ENCODE data around the gene KLHDC10. TPM values are rescaled to one million over a fixed set of nuclear protein-coding genes. Genes with fewer than 3 reads are reported as not detected.

The KLHDC10 gene
- total RNA-seq, 2 donors from 2014 or later: 18.7 to 34.7 TPM

DNA sequence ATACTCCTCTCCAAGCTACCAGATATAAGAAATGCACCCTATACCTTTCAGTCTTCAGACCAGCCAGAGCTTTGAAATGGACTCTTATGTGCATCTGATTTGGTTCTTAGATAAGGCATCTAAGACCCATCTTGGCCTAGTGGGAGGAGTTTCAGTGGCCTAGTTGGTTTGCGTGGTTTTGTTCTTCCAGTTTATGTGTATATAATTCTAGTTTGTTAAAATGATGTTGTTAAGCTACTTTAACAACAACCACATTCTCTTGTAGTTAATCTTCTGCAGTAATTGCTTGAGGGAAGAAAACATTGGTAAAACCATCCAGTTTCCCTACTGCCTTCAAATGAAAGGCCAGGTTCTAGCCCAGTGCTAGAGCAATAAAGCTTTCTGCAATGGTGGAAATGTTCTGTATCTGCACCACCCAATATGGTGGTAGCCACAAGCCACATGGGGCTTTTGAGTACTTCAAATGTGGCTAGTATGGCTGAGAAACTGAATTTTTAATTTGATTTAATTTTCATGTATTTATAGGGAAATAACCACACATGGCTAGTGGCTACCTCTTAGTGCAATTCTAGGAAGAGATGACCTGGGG lies 66.3 kb downstream of the KLHDC10 start:
- Histone ChIP-seq H3K9me3 (no peaks in the 10 kb centered on the region), H3K27me3 (replicated peaks; ENCODE audit: insufficient read depth) (no peaks in the 10 kb centered on the region), H3K4me3 (no peak overlapping the region), H3K27ac (no peak overlapping the region), H3K36me3 (no peaks in the 10 kb centered on the region), H3K4me1 (replicated peaks) (no peaks in the 10 kb centered on the region)
- WGBS: 90% methylated on average over 1 of the region's 1 CpG
- TF ChIP-seq POLR2A (IDR thresholded peaks at IDR 0.05) (no peak), POLR2AphosphoS5 (IDR thresholded peaks at IDR 0.05) (no peak)
- TF ChIP-seq, protein P1, sequence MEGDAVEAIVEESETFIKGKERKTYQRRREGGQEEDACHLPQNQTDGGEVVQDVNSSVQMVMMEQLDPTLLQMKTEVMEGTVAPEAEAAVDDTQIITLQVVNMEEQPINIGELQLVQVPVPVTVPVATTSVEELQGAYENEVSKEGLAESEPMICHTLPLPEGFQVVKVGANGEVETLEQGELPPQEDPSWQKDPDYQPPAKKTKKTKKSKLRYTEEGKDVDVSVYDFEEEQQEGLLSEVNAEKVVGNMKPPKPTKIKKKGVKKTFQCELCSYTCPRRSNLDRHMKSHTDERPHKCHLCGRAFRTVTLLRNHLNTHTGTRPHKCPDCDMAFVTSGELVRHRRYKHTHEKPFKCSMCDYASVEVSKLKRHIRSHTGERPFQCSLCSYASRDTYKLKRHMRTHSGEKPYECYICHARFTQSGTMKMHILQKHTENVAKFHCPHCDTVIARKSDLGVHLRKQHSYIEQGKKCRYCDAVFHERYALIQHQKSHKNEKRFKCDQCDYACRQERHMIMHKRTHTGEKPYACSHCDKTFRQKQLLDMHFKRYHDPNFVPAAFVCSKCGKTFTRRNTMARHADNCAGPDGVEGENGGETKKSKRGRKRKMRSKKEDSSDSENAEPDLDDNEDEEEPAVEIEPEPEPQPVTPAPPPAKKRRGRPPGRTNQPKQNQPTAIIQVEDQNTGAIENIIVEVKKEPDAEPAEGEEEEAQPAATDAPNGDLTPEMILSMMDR (IDR thresholded peaks at IDR 0.05): no peak
- DNase-seq (ENCODE audit: low spot score): no peak
- intact Hi-C loops (cut with DNase I): no loop called here

DNA sequence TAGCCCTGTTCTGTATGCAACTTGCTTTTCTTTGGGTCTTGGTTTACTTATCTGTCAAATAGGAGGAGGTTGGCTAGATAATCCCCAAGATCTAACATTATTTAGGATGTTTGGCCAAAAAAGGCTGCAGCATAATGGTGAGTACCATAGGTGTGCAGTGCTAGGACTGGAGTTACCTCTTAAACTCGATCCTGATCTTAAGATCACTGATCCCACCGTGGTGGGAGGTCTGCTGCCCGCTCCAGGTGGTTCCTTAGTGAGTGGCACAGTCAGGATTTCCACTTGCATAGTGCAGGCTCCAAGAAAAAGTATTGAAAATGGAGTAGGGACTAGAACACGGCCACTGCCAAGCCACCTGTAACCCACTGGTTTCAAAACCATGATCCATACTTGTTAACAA lies 66.9 kb downstream of the KLHDC10 start:
- intact Hi-C loops (cut with DNase I): no loop called here
- TF ChIP-seq, protein P1 (IDR thresholded peaks at IDR 0.05): no peak
- no peak for TF ChIP-seq POLR2AphosphoS5 (IDR thresholded peaks at IDR 0.05)
- DNase-seq (ENCODE audit: low spot score): no peak
- Histone ChIP-seq H3K4me1 (replicated peaks) (peaks cover 4% of the 10 kb centered on the region), H3K27me3 (replicated peaks; ENCODE audit: insufficient read depth) (no peaks in the 10 kb centered on the region), H3K27ac (no peak overlapping the region), H3K9me3 (no peaks in the 10 kb centered on the region), H3K4me3 (no peak overlapping the region), H3K36me3 (no peaks in the 10 kb centered on the region)
- 97% methylated on average over 4 of the region's 4 CpGs for WGBS

DNA sequence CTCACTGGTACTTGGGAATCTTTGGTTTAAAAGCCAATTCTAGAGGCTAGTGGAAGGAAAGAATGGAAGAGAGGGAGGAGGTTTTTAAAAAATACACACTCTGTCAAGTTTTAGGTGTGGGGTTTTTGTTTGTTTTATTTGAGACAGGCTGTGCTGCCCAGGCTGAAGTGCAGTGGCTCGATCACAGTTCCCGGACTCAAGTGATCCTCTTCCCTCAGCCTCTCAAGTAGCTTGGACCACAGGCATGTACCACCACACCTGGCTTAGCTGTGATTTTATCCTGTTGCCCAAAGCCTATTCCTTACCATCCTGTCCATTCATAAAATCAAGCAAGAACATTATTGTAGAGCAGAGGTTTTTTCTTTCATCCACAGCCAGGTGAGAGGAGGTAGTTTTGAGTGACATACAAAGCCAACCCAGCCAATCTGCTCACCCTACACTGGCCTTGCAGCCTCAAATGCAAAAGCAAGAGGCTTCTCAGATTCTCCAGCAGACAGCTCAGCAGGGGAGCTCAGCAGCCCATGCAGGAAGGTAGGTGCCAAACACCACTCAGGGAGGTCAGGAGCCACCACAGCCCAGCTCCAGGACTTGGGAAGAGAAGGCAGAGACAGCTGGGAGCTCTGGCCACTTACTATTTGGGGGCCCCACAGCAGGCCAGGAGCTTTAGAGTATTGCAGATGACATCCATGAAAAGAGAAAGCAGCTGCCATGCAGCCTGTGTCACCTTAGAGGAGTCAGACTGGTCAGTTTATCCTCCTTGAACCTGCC lies 69.0 kb downstream of the KLHDC10 start:
- H3K27ac ChIP-seq: no peak overlapping the region
- TF ChIP-seq, protein P1 (IDR thresholded peaks at IDR 0.05): no peak
- no peak for TF ChIP-seq POLR2A (IDR thresholded peaks at IDR 0.05)
- no peak for TF ChIP-seq POLR2AphosphoS5 (IDR thresholded peaks at IDR 0.05)

DNA sequence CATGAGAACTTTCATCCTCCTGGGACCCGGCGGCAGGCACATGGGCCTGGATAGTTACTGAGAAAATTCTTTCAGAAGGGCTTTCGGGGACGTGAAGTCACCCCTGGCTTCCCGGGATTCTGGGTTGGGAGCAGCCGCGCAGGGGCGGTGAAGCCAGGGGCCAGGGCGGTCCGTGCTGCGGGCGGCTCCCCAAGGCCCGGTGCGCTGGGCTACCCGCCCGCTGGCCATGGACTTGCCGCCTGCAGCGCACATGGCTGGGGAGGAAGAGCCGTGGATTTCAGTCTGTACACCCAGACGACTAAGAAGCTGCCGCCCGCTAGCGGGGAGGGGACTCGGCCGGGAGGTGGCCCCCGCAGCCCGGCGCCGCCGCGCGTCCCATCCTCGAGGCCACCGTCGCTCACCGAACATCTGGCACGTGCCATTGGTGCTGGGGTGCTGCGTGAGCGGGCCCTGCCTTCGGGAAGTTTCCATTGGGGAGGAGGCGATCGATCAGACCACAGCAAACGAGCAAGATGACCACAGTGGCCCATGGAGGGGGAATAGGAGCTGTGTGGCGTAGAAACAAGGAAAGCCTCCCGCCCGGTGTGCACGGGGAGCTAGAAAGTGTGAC lies 70.3 kb downstream of the KLHDC10 start:
- H3K27me3 ChIP-seq (replicated peaks; ENCODE audit: insufficient read depth): no peaks in the 10 kb centered on the region
- no peak for DNase-seq (ENCODE audit: low spot score)
- intact Hi-C loops (cut with DNase I): no loop called here
- peak overlapping the region; percentile 46 to 53 for H3K4me3 ChIP-seq
- no peaks in the 10 kb centered on the region for H3K9me3 ChIP-seq
- H3K27ac ChIP-seq: peak overlapping the region; percentile 72 to 75
- H3K36me3 ChIP-seq: no peaks in the 10 kb centered on the region
- H3K4me1 ChIP-seq (replicated peaks): peaks cover 4% of the 10 kb centered on the region
- TF ChIP-seq POLR2A (IDR thresholded peaks at IDR 0.05) (no peak), POLR2AphosphoS5 (IDR thresholded peaks at IDR 0.05) (no peak)
- TF ChIP-seq, protein P1 (IDR thresholded peaks at IDR 0.05): no peak
- 89% methylated on average over 41 of the region's 47 CpGs for WGBS

More for the DNA sequence above, 69.0 kb downstream of the KLHDC10 start:
- Histone ChIP-seq H3K27me3 (replicated peaks; ENCODE audit: insufficient read depth) (no peaks in the 10 kb centered on the region), H3K36me3 (no peaks in the 10 kb centered on the region), H3K9me3 (no peaks in the 10 kb centered on the region), H3K4me1 (replicated peaks) (peaks cover 4% of the 10 kb centered on the region), H3K4me3 (no peak overlapping the region)
- DNase-seq (ENCODE audit: low spot score): no peak
- intact Hi-C loops (cut with DNase I): no loop called here
- 74% methylated on average over 2 of the region's 2 CpGs for WGBS

Data from prostate gland (tissue), 2 donors.